WTC11 (cell line): ENCODE measurements around the gene LILRB3. TPM values are rescaled to one million over a fixed set of nuclear protein-coding genes. Genes with fewer than 3 reads are reported as not detected.

Experiments
- ATAC-seq: fragments of 200-7000 bp; cut with Tn5 transposase; 2 replicates; pipeline ENCODE4 v1.10.0; 2021; ENCODE audit warnings: mild to moderate bottlenecking, moderate library complexity
- CTCF ChIA-PET: fragments of 300-600 bp; sonication (Branson Sonifier 250); formaldehyde crosslinking; loops from one replicate; lab custom pipeline; 2021; ENCODE audit warnings: antibody characterized with exemption; lab: Charles Lee
- POLR2A ChIA-PET: fragments of 350-600 bp; sonication (Branson Sonifier 250); formaldehyde crosslinking; loops from one replicate; lab custom pipeline; 2021; ENCODE audit warnings: antibody characterized with exemption; lab: Charles Lee
- DNase-seq: peaks from one replicate; pipeline ENCODE4 v3.0.0; 2021; ENCODE audit warnings: low spot score
- H3K27ac Mint-ChIP-seq: 2 replicates; pipeline ENCODE4 v1.8.0; 2021; ENCODE audit warnings: mixed read lengths
- H3K27me3 Mint-ChIP-seq: 2 replicates; pipeline ENCODE4 v1.8.0; 2021; ENCODE audit warnings: low read depth, mild to moderate bottlenecking, moderate library complexity, mixed read lengths
- H3K36me3 Mint-ChIP-seq: 2 replicates; pipeline ENCODE4 v1.8.0; 2021; ENCODE audit warnings: mixed read lengths
- H3K4me1 Mint-ChIP-seq: 2 replicates; pipeline ENCODE4 v1.8.0; 2022; ENCODE audit warnings: mixed read lengths
- H3K4me3 Mint-ChIP-seq: 2 replicates; pipeline ENCODE4 v1.8.0; 2021; ENCODE audit warnings: mild to moderate bottlenecking, moderate library complexity, mixed read lengths
- H3K9me3 Mint-ChIP-seq: 2 replicates; pipeline ENCODE4 v1.8.0; 2021; ENCODE audit warnings: mixed read lengths
- CDX4 ChIP-seq: fragments of 250-450 bp; sonication (Bioruptor Pico); IDR thresholded peaks from 2 replicates; pipeline ENCODE4 v1.9.0; 2021; ENCODE audit warnings: moderate library complexity, mild to moderate bottlenecking, inconsistent platforms, borderline replicate concordance
- E2F1 ChIP-seq: sonication (generic); formaldehyde crosslinking; IDR thresholded peaks from 2 replicates; pipeline ENCODE4 v1.8.0; 2022; ENCODE audit warnings: mild to moderate bottlenecking, missing genetic modification reagents
- FOXJ3 ChIP-seq: sonication (generic); formaldehyde crosslinking; IDR thresholded peaks from 2 replicates; pipeline ENCODE4 v1.9.0; 2021; ENCODE audit warnings: missing genetic modification reagents, mild to moderate bottlenecking, borderline replicate concordance
- FOXP1 ChIP-seq: sonication (generic); formaldehyde crosslinking; IDR thresholded peaks from 2 replicates; pipeline ENCODE4 v1.8.0; 2022; ENCODE audit warnings: missing genetic modification reagents, mild to moderate bottlenecking, moderate library complexity, borderline replicate concordance
- HMGXB4 ChIP-seq: sonication (generic); formaldehyde crosslinking; IDR thresholded peaks from 2 replicates; pipeline ENCODE4 v1.8.1; 2023; ENCODE audit warnings: mild to moderate bottlenecking, moderate library complexity, missing genetic modification reagents
- IRF2 ChIP-seq: sonication (generic); formaldehyde crosslinking; IDR thresholded peaks from 2 replicates; pipeline ENCODE4 v1.8.0; 2022; ENCODE audit warnings: low read depth, missing genetic modification reagents, borderline replicate concordance
- JUN ChIP-seq: sonication (generic); formaldehyde crosslinking; IDR thresholded peaks from 2 replicates; pipeline ENCODE4 v1.8.0; 2023; ENCODE audit warnings: mild to moderate bottlenecking, missing genetic modification reagents
- KAT7 ChIP-seq: sonication (generic); formaldehyde crosslinking; IDR thresholded peaks from 2 replicates; pipeline ENCODE4 v1.8.1; 2023; ENCODE audit warnings: missing genetic modification reagents, mild to moderate bottlenecking, borderline replicate concordance
- NFATC4 ChIP-seq: fragments of 250-450 bp; sonication (Bioruptor Pico); IDR thresholded peaks from 2 replicates; pipeline ENCODE4 v1.9.0; 2021; ENCODE audit warnings: mild to moderate bottlenecking
- OVOL2 ChIP-seq: fragments of 250-450 bp; sonication (Bioruptor Pico); IDR thresholded peaks from 2 replicates; pipeline ENCODE4 v1.9.0; 2021; ENCODE audit warnings: mild to moderate bottlenecking, borderline replicate concordance
- ZNF317 ChIP-seq: sonication (generic); formaldehyde crosslinking; IDR thresholded peaks from 2 replicates; pipeline ENCODE4 v1.8.1; 2023; ENCODE audit warnings: low read depth, mild to moderate bottlenecking, moderate library complexity, missing genetic modification reagents, borderline replicate concordance
- ZNF423 ChIP-seq: fragments of 250-450 bp; sonication (Bioruptor Pico); IDR thresholded peaks from 2 replicates; pipeline ENCODE4 v2.1.2; 2022; ENCODE audit warnings: mild to moderate bottlenecking, moderate library complexity
- total RNA-seq: library from RNA; stranded (reverse); gene quantifications from 3 replicates; pipeline ENCODE4 v1.2.3, GENCODE V29; 2021
- TF ChIP-seq, protein P1 (sequence below): fragments of 250-450 bp; sonication (Bioruptor Pico); IDR thresholded peaks from 2 replicates; pipeline ENCODE4 v2.1.2; 2022; ENCODE audit warnings: mild to moderate bottlenecking, moderate library complexity
- TF ChIP-seq, protein P2 (sequence below): sonication (generic); formaldehyde crosslinking; IDR thresholded peaks from 2 replicates; pipeline ENCODE4 v1.8.0; 2023; ENCODE audit warnings: missing genetic modification reagents, mild to moderate bottlenecking, borderline replicate concordance
- TF ChIP-seq, protein P3 (sequence below): fragments of 250-450 bp; sonication (Bioruptor Pico); IDR thresholded peaks from 2 replicates; pipeline ENCODE4 v1.9.0; 2021; ENCODE audit warnings: mild to moderate bottlenecking, borderline replicate concordance

Gene LILRB3
- total RNA-seq, 1 experiment from 2014 or later = not detected

- TF ChIP-seq FOXJ3 (CRISPR knock-in tag) (no peak), ZNF317 (CRISPR knock-in tag) (no peak)
- TF ChIP-seq, all 79 proteins: peak for 0
These were observed 35.8 kb downstream of the LILRB3 start (continued) for GRCh38 chr19:54186934-54187381.

DNA sequence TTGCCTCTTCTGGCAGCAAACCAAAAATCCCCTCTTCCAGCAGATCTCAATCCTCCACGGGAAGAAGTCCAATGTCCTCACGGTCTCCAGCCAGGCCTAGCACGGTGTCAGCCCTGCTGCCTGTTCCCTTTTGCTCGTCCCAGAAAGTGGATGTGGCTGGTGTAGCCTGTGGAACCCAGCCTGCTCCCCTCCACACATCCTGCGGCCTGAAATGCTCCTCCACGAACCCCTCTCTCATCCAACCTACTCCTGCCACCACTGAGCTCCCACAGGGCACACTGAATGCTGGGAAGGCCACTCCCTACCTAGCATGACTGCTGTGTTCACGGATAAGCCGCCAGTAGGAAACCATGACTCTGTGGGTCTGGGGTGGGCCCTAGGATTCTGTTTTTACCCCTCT lies 36.5 kb downstream of the LILRB3 start:
- peaks cover 32% of the 10 kb centered on the region for H3K36me3 Mint-ChIP-seq
- CTCF ChIA-PET = interaction anchor here (1.1 kb wide), 1 partner anchor 27 kb away, joined by 3 read pairs; the partner anchor contains the start of gene LENG1
- H3K27ac Mint-ChIP-seq = peak overlapping the region; percentile 23; the same call in 1 of the 2 replicates
- peaks cover 18% of the 10 kb centered on the region for H3K4me1 Mint-ChIP-seq
- H3K27me3 Mint-ChIP-seq = peaks cover 3% of the 10 kb centered on the region; the same call in 1 of the 2 replicates
- no peaks in the 10 kb centered on the region for H3K9me3 Mint-ChIP-seq
- H3K4me3 Mint-ChIP-seq = no peak overlapping the region
- TF ChIP-seq, protein P1, sequence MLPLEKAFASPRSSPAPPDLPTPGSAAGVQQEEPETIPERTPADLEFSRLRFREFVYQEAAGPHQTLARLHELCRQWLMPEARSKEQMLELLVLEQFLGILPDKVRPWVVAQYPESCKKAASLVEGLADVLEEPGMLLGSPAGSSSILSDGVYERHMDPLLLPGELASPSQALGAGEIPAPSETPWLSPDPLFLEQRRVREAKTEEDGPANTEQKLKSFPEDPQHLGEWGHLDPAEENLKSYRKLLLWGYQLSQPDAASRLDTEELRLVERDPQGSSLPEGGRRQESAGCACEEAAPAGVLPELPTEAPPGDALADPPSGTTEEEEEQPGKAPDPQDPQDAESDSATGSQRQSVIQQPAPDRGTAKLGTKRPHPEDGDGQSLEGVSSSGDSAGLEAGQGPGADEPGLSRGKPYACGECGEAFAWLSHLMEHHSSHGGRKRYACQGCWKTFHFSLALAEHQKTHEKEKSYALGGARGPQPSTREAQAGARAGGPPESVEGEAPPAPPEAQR (CRISPR knock-in tag) = no peak
- TF ChIP-seq NFATC4 = no peak
- no peak for TF ChIP-seq CDX4 (CRISPR knock-in tag)
- no peak for TF ChIP-seq E2F1 (CRISPR knock-in tag)
- no peak for TF ChIP-seq FOXP1 (CRISPR knock-in tag)
- TF ChIP-seq, protein P2, sequence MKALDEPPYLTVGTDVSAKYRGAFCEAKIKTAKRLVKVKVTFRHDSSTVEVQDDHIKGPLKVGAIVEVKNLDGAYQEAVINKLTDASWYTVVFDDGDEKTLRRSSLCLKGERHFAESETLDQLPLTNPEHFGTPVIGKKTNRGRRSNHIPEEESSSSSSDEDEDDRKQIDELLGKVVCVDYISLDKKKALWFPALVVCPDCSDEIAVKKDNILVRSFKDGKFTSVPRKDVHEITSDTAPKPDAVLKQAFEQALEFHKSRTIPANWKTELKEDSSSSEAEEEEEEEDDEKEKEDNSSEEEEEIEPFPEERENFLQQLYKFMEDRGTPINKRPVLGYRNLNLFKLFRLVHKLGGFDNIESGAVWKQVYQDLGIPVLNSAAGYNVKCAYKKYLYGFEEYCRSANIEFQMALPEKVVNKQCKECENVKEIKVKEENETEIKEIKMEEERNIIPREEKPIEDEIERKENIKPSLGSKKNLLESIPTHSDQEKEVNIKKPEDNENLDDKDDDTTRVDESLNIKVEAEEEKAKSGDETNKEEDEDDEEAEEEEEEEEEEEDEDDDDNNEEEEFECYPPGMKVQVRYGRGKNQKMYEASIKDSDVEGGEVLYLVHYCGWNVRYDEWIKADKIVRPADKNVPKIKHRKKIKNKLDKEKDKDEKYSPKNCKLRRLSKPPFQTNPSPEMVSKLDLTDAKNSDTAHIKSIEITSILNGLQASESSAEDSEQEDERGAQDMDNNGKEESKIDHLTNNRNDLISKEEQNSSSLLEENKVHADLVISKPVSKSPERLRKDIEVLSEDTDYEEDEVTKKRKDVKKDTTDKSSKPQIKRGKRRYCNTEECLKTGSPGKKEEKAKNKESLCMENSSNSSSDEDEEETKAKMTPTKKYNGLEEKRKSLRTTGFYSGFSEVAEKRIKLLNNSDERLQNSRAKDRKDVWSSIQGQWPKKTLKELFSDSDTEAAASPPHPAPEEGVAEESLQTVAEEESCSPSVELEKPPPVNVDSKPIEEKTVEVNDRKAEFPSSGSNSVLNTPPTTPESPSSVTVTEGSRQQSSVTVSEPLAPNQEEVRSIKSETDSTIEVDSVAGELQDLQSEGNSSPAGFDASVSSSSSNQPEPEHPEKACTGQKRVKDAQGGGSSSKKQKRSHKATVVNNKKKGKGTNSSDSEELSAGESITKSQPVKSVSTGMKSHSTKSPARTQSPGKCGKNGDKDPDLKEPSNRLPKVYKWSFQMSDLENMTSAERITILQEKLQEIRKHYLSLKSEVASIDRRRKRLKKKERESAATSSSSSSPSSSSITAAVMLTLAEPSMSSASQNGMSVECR = no peak
- no peak for TF ChIP-seq ZNF423 (CRISPR knock-in tag)
- TF ChIP-seq KAT7 (CRISPR knock-in tag) = no peak
- no peak for TF ChIP-seq HMGXB4
- TF ChIP-seq JUN (CRISPR knock-in tag) = no peak
- no peak for TF ChIP-seq IRF2 (CRISPR knock-in tag)
- no peak for TF ChIP-seq OVOL2 (CRISPR knock-in tag)
- TF ChIP-seq, protein P3, sequence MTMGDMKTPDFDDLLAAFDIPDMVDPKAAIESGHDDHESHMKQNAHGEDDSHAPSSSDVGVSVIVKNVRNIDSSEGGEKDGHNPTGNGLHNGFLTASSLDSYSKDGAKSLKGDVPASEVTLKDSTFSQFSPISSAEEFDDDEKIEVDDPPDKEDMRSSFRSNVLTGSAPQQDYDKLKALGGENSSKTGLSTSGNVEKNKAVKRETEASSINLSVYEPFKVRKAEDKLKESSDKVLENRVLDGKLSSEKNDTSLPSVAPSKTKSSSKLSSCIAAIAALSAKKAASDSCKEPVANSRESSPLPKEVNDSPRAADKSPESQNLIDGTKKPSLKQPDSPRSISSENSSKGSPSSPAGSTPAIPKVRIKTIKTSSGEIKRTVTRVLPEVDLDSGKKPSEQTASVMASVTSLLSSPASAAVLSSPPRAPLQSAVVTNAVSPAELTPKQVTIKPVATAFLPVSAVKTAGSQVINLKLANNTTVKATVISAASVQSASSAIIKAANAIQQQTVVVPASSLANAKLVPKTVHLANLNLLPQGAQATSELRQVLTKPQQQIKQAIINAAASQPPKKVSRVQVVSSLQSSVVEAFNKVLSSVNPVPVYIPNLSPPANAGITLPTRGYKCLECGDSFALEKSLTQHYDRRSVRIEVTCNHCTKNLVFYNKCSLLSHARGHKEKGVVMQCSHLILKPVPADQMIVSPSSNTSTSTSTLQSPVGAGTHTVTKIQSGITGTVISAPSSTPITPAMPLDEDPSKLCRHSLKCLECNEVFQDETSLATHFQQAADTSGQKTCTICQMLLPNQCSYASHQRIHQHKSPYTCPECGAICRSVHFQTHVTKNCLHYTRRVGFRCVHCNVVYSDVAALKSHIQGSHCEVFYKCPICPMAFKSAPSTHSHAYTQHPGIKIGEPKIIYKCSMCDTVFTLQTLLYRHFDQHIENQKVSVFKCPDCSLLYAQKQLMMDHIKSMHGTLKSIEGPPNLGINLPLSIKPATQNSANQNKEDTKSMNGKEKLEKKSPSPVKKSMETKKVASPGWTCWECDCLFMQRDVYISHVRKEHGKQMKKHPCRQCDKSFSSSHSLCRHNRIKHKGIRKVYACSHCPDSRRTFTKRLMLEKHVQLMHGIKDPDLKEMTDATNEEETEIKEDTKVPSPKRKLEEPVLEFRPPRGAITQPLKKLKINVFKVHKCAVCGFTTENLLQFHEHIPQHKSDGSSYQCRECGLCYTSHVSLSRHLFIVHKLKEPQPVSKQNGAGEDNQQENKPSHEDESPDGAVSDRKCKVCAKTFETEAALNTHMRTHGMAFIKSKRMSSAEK = no peak
- TF ChIP-seq, all 79 proteins: peak for 0
- ATAC-seq (no peak), DNase-seq (no peak)
- POLR2A ChIA-PET = no interaction called here
